ENCODE data around the gene EGLN1. TPM values are rescaled to one million over a fixed set of nuclear protein-coding genes. Genes with fewer than 3 reads are reported as not detected.
"Not testable (repeated sequence)": the region's sequence is repeated elsewhere in the genome, so short reads cannot be mapped to it uniquely, and the experiment has no call there.

The EGLN1 gene
- total and polyA plus RNA-seq, 7 experiments from 2014 or later = 13.6 to 38.9 (median 21.9) TPM

- CTCF ChIA-PET = no interaction called here
- POLR2A ChIA-PET = no interaction called here
- Histone ChIP-seq H3K36me3 (ENCODE audit: control insufficient read depth in 2 of 3, insufficient read depth in 3 of 3, low read length in 3 of 3) (no peaks in the 10 kb centered on the region), H3K4me1 (ENCODE audit: control insufficient read depth in 2 of 2, insufficient read depth in 2 of 2, low read length in 2 of 2) (no peaks in the 10 kb centered on the region), H3K4me3 (ENCODE audit: low read length) (no peak overlapping the region), H3K27ac (ENCODE audit: low read depth, low read length) (no peak overlapping the region), H3K9me3 (ENCODE audit: control insufficient read depth in 2 of 3, low read length in 3 of 3) (no peaks in the 10 kb centered on the region), H3K27me3 (ENCODE audit: control insufficient read depth in 2 of 2, insufficient read depth in 2 of 2, low read length in 2 of 2) (no peaks in the 10 kb centered on the region)
- Mint-ChIP-seq H3K27ac (no peak overlapping the region), H3K9me3 (peaks cover 2 to 38% (median 19%) of the 10 kb centered on the region in 11 donors), H3K27me3 (peaks cover 35 to 64% (median 57%) of the 10 kb centered on the region in 5 donors), H3K4me3 (no peak overlapping the region), H3K36me3 (peaks cover 2 to 20% (median 10%) of the 10 kb centered on the region in 5 donors), H3K4me1 (no peaks in the 10 kb centered on the region)
- intact Hi-C loops (cut with micrococcal nuclease) = no loop called here
- DNase-seq (no peak), ATAC-seq (no peak)
Measured at GRCh38 chr1:231442735-231443134, 20.6 kb upstream of the EGLN1 start.

GRCh38 chr1:231432996-231433395 is 10.9 kb upstream of the EGLN1 start:
- ATAC-seq (no peak), DNase-seq (no peak)
- intact Hi-C loops (cut with micrococcal nuclease) = no loop called here
- Histone ChIP-seq H3K27ac (ENCODE audit: low read depth, low read length) (no peak overlapping the region), H3K4me1 (ENCODE audit: control insufficient read depth in 2 of 2, insufficient read depth in 2 of 2, low read length in 2 of 2) (no peaks in the 10 kb centered on the region), H3K27me3 (ENCODE audit: control insufficient read depth in 2 of 2, insufficient read depth in 2 of 2, low read length in 2 of 2) (no peaks in the 10 kb centered on the region), H3K9me3 (ENCODE audit: control insufficient read depth in 2 of 3, low read length in 3 of 3) (no peaks in the 10 kb centered on the region), H3K4me3 (ENCODE audit: low read length) (no peak overlapping the region), H3K36me3 (ENCODE audit: control insufficient read depth in 2 of 3, insufficient read depth in 3 of 3, low read length in 3 of 3) (no peaks in the 10 kb centered on the region)
- no peak overlapping the region for H3K27ac Mint-ChIP-seq
- H3K4me3 Mint-ChIP-seq = no peak overlapping the region
- H3K36me3 Mint-ChIP-seq = peaks cover 0 to 5% (median 0%) of the 10 kb centered on the region in 5 donors
- H3K4me1 Mint-ChIP-seq = no peaks in the 10 kb centered on the region
- ChIA-PET CTCF (no interaction called here), POLR2A (no interaction called here)
- H3K9me3 Mint-ChIP-seq = peaks cover 0 to 2% (median 0%) of the 10 kb centered on the region in 11 donors
- H3K27me3 Mint-ChIP-seq = peaks cover 31 to 44% (median 37%) of the 10 kb centered on the region in 5 donors

DNA sequence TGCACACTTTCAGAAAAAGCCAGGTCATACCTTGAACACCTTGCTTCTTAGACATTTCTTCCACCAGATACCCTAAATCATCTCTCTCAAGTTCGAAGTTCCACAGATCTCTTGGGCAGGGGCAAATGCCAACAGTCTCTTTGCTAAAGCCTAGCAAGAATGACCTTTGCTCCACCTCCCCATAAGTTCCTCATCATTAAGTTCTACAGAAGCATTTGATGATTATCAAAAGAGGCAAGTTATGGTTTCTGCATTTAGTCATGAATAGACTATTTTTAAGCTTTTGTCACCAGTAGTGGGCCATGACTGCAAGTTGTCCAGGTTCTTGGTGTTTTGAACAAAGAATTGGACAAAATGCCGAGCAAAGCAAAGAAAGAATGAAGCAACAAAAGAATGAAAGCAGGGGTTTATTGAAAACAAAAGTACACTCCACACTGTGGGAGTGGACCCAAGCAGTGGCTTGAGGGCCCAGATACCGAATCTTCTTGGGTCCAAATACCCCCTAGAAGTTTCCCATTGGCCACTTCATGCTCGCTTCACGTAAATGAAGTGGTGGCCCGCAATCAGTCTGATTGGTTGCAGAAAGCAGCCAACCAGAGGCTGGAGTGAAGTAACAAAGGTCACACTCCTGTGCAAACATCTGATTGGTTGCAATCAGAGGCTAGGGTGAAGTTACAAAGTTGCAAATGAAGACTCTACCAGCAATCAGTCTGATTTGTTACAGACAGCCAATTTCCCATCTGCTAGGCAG is 9.8 kb upstream of the EGLN1 start:
- Mint-ChIP-seq H3K4me1 (no peaks in the 10 kb centered on the region), H3K36me3 (peaks cover 0 to 5% (median 0%) of the 10 kb centered on the region in 5 donors), H3K27me3 (peaks cover 28 to 42% (median 32%) of the 10 kb centered on the region in 5 donors), H3K27ac (no peak overlapping the region), H3K9me3 (peaks cover 0 to 2% (median 0%) of the 10 kb centered on the region in 11 donors), H3K4me3 (no peak overlapping the region)
- intact Hi-C loops (cut with micrococcal nuclease) = no loop called here
- H3K27ac ChIP-seq (ENCODE audit: low read depth, low read length) = no peak overlapping the region
- H3K36me3 ChIP-seq (ENCODE audit: control insufficient read depth in 2 of 3, insufficient read depth in 3 of 3, low read length in 3 of 3) = no peaks in the 10 kb centered on the region
- H3K27me3 ChIP-seq (ENCODE audit: control insufficient read depth in 2 of 2, insufficient read depth in 2 of 2, low read length in 2 of 2) = no peaks in the 10 kb centered on the region
- no peak for DNase-seq
- H3K4me1 ChIP-seq (ENCODE audit: control insufficient read depth in 2 of 2, insufficient read depth in 2 of 2, low read length in 2 of 2) = no peaks in the 10 kb centered on the region
- ChIA-PET POLR2A (no interaction called here), CTCF (no interaction called here)
- ATAC-seq = no peak
- H3K4me3 ChIP-seq (ENCODE audit: low read length) = no peak overlapping the region
- no peaks in the 10 kb centered on the region for H3K9me3 ChIP-seq (ENCODE audit: control insufficient read depth in 2 of 3, low read length in 3 of 3)

DNA sequence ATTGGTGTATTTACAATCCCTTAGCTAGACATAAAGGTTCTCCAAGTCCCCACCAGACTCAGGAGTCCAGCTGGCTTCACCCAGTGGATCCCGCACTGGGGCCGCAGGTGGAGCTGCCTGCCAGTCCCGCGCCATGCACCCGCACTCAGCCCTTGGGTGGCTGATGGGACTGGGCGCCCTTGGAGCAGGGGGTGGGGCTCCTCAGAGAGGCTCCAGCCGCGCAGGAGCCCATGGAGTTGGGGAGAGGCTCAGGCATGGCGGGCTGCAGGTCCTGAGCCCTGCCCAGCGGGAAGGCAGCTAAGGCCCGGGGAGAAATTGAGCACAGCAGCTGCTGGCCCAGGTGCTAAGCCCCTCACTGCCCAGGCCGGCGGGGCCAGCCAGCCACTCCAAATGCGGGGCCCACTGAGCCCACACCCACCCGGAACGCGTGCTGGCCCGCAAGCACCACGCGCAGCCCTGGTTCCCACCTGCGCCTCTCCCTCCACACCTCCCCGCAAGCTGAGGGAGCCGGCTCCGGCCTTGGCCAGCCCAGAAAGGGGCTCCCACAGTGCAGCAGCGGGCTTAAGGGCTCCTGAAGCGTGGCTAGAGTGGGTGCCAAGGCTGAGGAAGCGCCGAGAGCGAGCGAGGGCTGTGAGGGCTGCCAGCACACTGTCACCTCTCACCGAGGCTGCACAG is 8.7 kb upstream of the EGLN1 start:
- POLR2A ChIA-PET; intact Hi-C loops (cut with micrococcal nuclease); H3K36me3 ChIP-seq (ENCODE audit: control insufficient read depth in 2 of 3, insufficient read depth in 3 of 3, low read length in 3 of 3); H3K4me3 Mint-ChIP-seq; H3K27ac Mint-ChIP-seq; H3K27me3 ChIP-seq (ENCODE audit: control insufficient read depth in 2 of 2, insufficient read depth in 2 of 2, low read length in 2 of 2); H3K4me3 ChIP-seq (ENCODE audit: low read length); H3K9me3 ChIP-seq (ENCODE audit: control insufficient read depth in 2 of 3, low read length in 3 of 3); H3K4me1 Mint-ChIP-seq; H3K9me3 Mint-ChIP-seq; H3K4me1 ChIP-seq (ENCODE audit: control insufficient read depth in 2 of 2, insufficient read depth in 2 of 2, low read length in 2 of 2); ATAC-seq; H3K27ac ChIP-seq (ENCODE audit: low read depth, low read length); DNase-seq; H3K36me3 Mint-ChIP-seq: not testable (repeated sequence)
- CTCF ChIA-PET = interaction anchor here (0.6 kb wide), 1 partner anchor 17 kb away, joined by 3 read pairs; no protein-coding TSS in a partner anchor
- H3K27me3 Mint-ChIP-seq = peaks cover 23 to 45% (median 28%) of the 10 kb centered on the region in 5 donors

DNA sequence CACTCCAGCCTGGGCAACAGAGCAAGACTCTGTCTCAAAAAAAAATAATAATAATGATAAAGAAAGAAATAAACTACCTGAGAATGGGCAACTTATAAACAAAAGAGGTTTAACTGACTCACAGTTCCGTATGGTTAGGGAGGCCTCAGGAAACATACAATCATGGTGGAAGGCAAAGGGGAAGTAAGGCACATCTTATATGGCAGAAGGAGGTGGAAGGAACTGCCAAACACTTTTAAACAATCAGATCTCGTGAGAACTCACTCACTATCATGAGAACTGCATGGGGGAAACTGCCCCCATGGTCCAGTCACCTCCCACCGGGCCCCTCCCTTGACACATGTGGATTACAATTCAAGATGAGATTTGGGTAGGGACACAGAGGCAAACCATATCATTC is 6.3 kb upstream of the EGLN1 start:
- Mint-ChIP-seq H3K4me1 (peaks cover 0 to 9% (median 4%) of the 10 kb centered on the region in 7 donors), H3K36me3 (peaks cover 0 to 5% (median 0%) of the 10 kb centered on the region in 5 donors), H3K9me3 (peaks cover 0 to 2% (median 0%) of the 10 kb centered on the region in 11 donors), H3K27me3 (peaks cover 15 to 52% (median 20%) of the 10 kb centered on the region in 5 donors), H3K4me3 (no peak overlapping the region), H3K27ac (no peak overlapping the region)
- H3K4me3 ChIP-seq (ENCODE audit: low read length) = no peak overlapping the region
- no peak for DNase-seq
- intact Hi-C loops (cut with micrococcal nuclease) = no loop called here
- no peaks in the 10 kb centered on the region for H3K36me3 ChIP-seq (ENCODE audit: control insufficient read depth in 2 of 3, insufficient read depth in 3 of 3, low read length in 3 of 3)
- ChIA-PET CTCF (no interaction called here), POLR2A (no interaction called here)
- H3K27me3 ChIP-seq (ENCODE audit: control insufficient read depth in 2 of 2, insufficient read depth in 2 of 2, low read length in 2 of 2) = no peaks in the 10 kb centered on the region
- no peak overlapping the region for H3K27ac ChIP-seq (ENCODE audit: low read depth, low read length)
- ATAC-seq = no peak
- H3K4me1 ChIP-seq (ENCODE audit: control insufficient read depth in 2 of 2, insufficient read depth in 2 of 2, low read length in 2 of 2) = no peaks in the 10 kb centered on the region
- H3K9me3 ChIP-seq (ENCODE audit: control insufficient read depth in 2 of 3, low read length in 3 of 3) = no peaks in the 10 kb centered on the region

GRCh38 chr1:231424950-231425805 is 3.1 kb upstream of the EGLN1 start:
- ChIA-PET CTCF (no interaction called here), POLR2A (no interaction called here)
- peaks cover 0 to 2% (median 0%) of the 10 kb centered on the region in 11 donors for H3K9me3 Mint-ChIP-seq
- no peak for ATAC-seq
- peaks cover 10 to 26% (median 17%) of the 10 kb centered on the region in 7 donors for H3K4me1 Mint-ChIP-seq
- Histone ChIP-seq H3K36me3 (ENCODE audit: control insufficient read depth in 2 of 3, insufficient read depth in 3 of 3, low read length in 3 of 3) (no peaks in the 10 kb centered on the region), H3K27me3 (ENCODE audit: control insufficient read depth in 2 of 2, insufficient read depth in 2 of 2, low read length in 2 of 2) (no peaks in the 10 kb centered on the region), H3K9me3 (ENCODE audit: control insufficient read depth in 2 of 3, low read length in 3 of 3) (no peaks in the 10 kb centered on the region), H3K4me3 (ENCODE audit: low read length) (no peak overlapping the region), H3K27ac (ENCODE audit: low read depth, low read length) (no peak overlapping the region), H3K4me1 (ENCODE audit: control insufficient read depth in 2 of 2, insufficient read depth in 2 of 2, low read length in 2 of 2) (peaks cover 0 to 6% of the 10 kb centered on the region in 2 donors)
- no peak for DNase-seq
- intact Hi-C loops (cut with micrococcal nuclease) = loop anchor here (5.0 kb wide), 5 partner anchors 48 to 1358 kb away; partner anchors contain the start of genes GALNT2 (in 1 of the 2) and GNPAT (in 1 of the 2)
- H3K27me3 Mint-ChIP-seq = peaks cover 4 to 43% (median 12%) of the 10 kb centered on the region in 5 donors
- peaks cover 0 to 8% (median 3%) of the 10 kb centered on the region in 5 donors for H3K36me3 Mint-ChIP-seq
- H3K27ac Mint-ChIP-seq = no peak overlapping the region
- no peak overlapping the region for H3K4me3 Mint-ChIP-seq
